ENCODE results near the gene LARGE1.
A peak's percentile ranks its signal among the peaks of the same experiment; 100 is the strongest.

Gene LARGE1

GRCh38 chr22:33303099-33303498 lies 617.2 kb downstream of the LARGE1 start:
- DNase-seq (ENCODE audit: insufficient read length, low spot score) (no peak), FAIRE-seq (no peak)
- TF ChIP-seq SPI1 (IDR thresholded peaks at IDR 0.05; ENCODE audit: low read depth, low read length) (peak; percentile 22; the same call in 1 of the 2 replicates), PAX5 (IDR thresholded peaks at IDR 0.05; ENCODE audit: insufficient read depth, low read length, severe bottlenecking) (no peak)

GRCh38 chr22:33302549-33302948 lies 617.7 kb downstream of the LARGE1 start:
- TF ChIP-seq POLR2A (IDR thresholded peaks at IDR 0.05; ENCODE audit: low read depth, low read length) (no peak), POLR2AphosphoS5 (IDR thresholded peaks at IDR 0.05; ENCODE audit: low read depth, low read length) (no peak), TAF1 (IDR thresholded peaks at IDR 0.05; ENCODE audit: low read depth, low read length) (no peak), SPI1 (IDR thresholded peaks at IDR 0.05; ENCODE audit: low read depth, low read length) (no peak), POU2F2 (IDR thresholded peaks at IDR 0.05; ENCODE audit: low read depth, low read length) (no peak), PAX5 (IDR thresholded peaks at IDR 0.05; ENCODE audit: insufficient read depth, low read length, severe bottlenecking) (no peak)
- FAIRE-seq: no peak
- DNase-seq (ENCODE audit: insufficient read length, low spot score): no peak

GRCh38 chr22:33302049-33302545 lies 618.2 kb downstream of the LARGE1 start:
- DNase-seq (ENCODE audit: insufficient read length, low spot score): peak; percentile 69
- peak; percentile 82 for FAIRE-seq
- TF ChIP-seq TAF1 (IDR thresholded peaks at IDR 0.05; ENCODE audit: low read depth, low read length) (no peak), PAX5 (IDR thresholded peaks at IDR 0.05; ENCODE audit: insufficient read depth, low read length, severe bottlenecking) (no peak), POLR2A (IDR thresholded peaks at IDR 0.05; ENCODE audit: low read depth, low read length) (no peak), POU2F2 (IDR thresholded peaks at IDR 0.05; ENCODE audit: low read depth, low read length) (peak; percentile 43; the same call in 1 of the 2 replicates), SPI1 (IDR thresholded peaks at IDR 0.05; ENCODE audit: low read depth, low read length) (no peak)

- no peak for TF ChIP-seq PAX5 (IDR thresholded peaks at IDR 0.05; ENCODE audit: insufficient read depth, low read length, severe bottlenecking)
- no peak for TF ChIP-seq TAF1 (IDR thresholded peaks at IDR 0.05; ENCODE audit: low read depth, low read length)
- no peak for TF ChIP-seq POLR2A (IDR thresholded peaks at IDR 0.05; ENCODE audit: low read depth, low read length)
- TF ChIP-seq POU2F2 (IDR thresholded peaks at IDR 0.05; ENCODE audit: low read depth, low read length): no peak
- TF ChIP-seq SPI1 (IDR thresholded peaks at IDR 0.05; ENCODE audit: low read depth, low read length): no peak
- no peak for TF ChIP-seq POLR2AphosphoS5 (IDR thresholded peaks at IDR 0.05; ENCODE audit: low read depth, low read length)
- no peak for DNase-seq (ENCODE audit: insufficient read length, low spot score)
- peak; percentile 65 for FAIRE-seq
These were observed 620.1 kb downstream of the LARGE1 start for GRCh38 chr22:33300165-33300564.

- TF ChIP-seq POLR2AphosphoS5 (IDR thresholded peaks at IDR 0.05; ENCODE audit: low read depth, low read length) (no peak), PAX5 (IDR thresholded peaks at IDR 0.05; ENCODE audit: insufficient read depth, low read length, severe bottlenecking) (peak; percentile 99), TAF1 (IDR thresholded peaks at IDR 0.05; ENCODE audit: low read depth, low read length) (no peak), POLR2A (IDR thresholded peaks at IDR 0.05; ENCODE audit: low read depth, low read length) (no peak), SPI1 (IDR thresholded peaks at IDR 0.05; ENCODE audit: low read depth, low read length) (peak; percentile 99), POU2F2 (IDR thresholded peaks at IDR 0.05; ENCODE audit: low read depth, low read length) (0 out of 2 replicates have a peak, but pooled peaks have one; percentile 54)
- FAIRE-seq (peak; percentile 96), DNase-seq (ENCODE audit: insufficient read length, low spot score) (peak; percentile 45)
These were observed 620.9 kb downstream of the LARGE1 start for GRCh38 chr22:33299245-33299956.

GRCh38 chr22:33296941-33297340 lies 623.3 kb downstream of the LARGE1 start:
- TF ChIP-seq TAF1 (IDR thresholded peaks at IDR 0.05; ENCODE audit: low read depth, low read length): no peak
- no peak for TF ChIP-seq PAX5 (IDR thresholded peaks at IDR 0.05; ENCODE audit: insufficient read depth, low read length, severe bottlenecking)
- TF ChIP-seq POLR2AphosphoS5 (IDR thresholded peaks at IDR 0.05; ENCODE audit: low read depth, low read length): no peak
- no peak for TF ChIP-seq SPI1 (IDR thresholded peaks at IDR 0.05; ENCODE audit: low read depth, low read length)
- no peak for TF ChIP-seq POLR2A (IDR thresholded peaks at IDR 0.05; ENCODE audit: low read depth, low read length)
- TF ChIP-seq POU2F2 (IDR thresholded peaks at IDR 0.05; ENCODE audit: low read depth, low read length): no peak
- FAIRE-seq (no peak), DNase-seq (ENCODE audit: insufficient read length, low spot score) (no peak)

GRCh38 chr22:33288078-33288477 lies 632.2 kb downstream of the LARGE1 start:
- no peak for DNase-seq (ENCODE audit: insufficient read length, low spot score)
- FAIRE-seq: no peak
- TF ChIP-seq POLR2A (IDR thresholded peaks at IDR 0.05; ENCODE audit: low read depth, low read length): no peak

- FAIRE-seq (no peak), DNase-seq (ENCODE audit: insufficient read length, low spot score) (no peak)
- TF ChIP-seq SPI1 (IDR thresholded peaks at IDR 0.05; ENCODE audit: low read depth, low read length): no peak
- TF ChIP-seq TAF1 (IDR thresholded peaks at IDR 0.05; ENCODE audit: low read depth, low read length): no peak
- TF ChIP-seq POU2F2 (IDR thresholded peaks at IDR 0.05; ENCODE audit: low read depth, low read length): no peak
- no peak for TF ChIP-seq POLR2A (IDR thresholded peaks at IDR 0.05; ENCODE audit: low read depth, low read length)
- no peak for TF ChIP-seq PAX5 (IDR thresholded peaks at IDR 0.05; ENCODE audit: insufficient read depth, low read length, severe bottlenecking)
- TF ChIP-seq POLR2AphosphoS5 (IDR thresholded peaks at IDR 0.05; ENCODE audit: low read depth, low read length): no peak
These were observed 645.2 kb downstream of the LARGE1 start for GRCh38 chr22:33275073-33275443.

GRCh38 chr22:33274214-33275072 lies 645.8 kb downstream of the LARGE1 start:
- DNase-seq (ENCODE audit: insufficient read length, low spot score) (peak; percentile 44), FAIRE-seq (peak; percentile 84)
- TF ChIP-seq POU2F2 (IDR thresholded peaks at IDR 0.05; ENCODE audit: low read depth, low read length): peak; percentile 67; the same call in 1 of the 2 replicates
- peak; percentile 63 for TF ChIP-seq SPI1 (IDR thresholded peaks at IDR 0.05; ENCODE audit: low read depth, low read length)
- no peak for TF ChIP-seq TAF1 (IDR thresholded peaks at IDR 0.05; ENCODE audit: low read depth, low read length)
